ENCODE results near the gene LCN15.
"Not testable (repeated sequence)": the region's sequence is repeated elsewhere in the genome, so short reads cannot be mapped to it uniquely, and the experiment has no call there.

Gene LCN15

DNA sequence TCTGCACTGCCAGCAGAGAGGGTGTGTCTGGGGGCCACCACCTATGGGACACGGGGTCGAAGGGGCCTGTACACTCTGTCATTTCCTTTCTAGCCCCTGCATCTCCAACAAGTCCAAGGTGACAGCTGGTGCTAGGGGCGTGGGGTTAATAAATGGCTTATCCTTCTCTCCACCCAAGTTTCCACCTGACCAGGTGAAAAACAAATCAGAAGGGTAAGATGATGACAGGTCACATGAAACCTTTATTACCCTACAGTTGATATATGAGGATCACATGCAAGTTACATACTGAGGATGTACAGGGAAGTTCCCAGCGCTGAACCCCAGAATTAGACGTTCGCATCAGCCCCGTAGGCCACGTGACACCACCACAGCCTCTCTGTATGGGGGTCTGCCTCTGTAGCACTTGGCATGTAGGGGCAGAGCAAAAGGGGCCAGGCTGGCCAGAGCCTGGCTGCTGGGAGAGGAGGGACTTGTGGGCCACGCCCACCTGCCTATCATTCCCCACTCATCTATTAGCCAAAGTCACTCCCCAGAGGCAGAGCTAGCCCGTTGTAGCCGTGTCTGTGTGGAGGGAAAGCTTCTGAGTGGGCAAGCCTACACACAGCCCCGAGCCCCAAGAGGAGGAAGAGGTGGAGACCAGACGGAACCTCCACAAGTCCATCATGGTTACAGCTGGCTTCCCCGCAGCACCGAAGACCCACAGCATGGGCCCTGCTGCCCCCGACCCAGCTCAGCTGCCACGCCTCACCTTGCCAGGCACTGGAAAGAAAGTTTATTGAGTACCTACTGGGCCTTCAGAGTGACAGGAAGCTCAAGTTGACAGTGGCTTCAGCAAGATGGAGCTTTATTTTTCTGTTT, 29.0 kb upstream of the LCN15 start:
- DNase-seq = no peak

DNA sequence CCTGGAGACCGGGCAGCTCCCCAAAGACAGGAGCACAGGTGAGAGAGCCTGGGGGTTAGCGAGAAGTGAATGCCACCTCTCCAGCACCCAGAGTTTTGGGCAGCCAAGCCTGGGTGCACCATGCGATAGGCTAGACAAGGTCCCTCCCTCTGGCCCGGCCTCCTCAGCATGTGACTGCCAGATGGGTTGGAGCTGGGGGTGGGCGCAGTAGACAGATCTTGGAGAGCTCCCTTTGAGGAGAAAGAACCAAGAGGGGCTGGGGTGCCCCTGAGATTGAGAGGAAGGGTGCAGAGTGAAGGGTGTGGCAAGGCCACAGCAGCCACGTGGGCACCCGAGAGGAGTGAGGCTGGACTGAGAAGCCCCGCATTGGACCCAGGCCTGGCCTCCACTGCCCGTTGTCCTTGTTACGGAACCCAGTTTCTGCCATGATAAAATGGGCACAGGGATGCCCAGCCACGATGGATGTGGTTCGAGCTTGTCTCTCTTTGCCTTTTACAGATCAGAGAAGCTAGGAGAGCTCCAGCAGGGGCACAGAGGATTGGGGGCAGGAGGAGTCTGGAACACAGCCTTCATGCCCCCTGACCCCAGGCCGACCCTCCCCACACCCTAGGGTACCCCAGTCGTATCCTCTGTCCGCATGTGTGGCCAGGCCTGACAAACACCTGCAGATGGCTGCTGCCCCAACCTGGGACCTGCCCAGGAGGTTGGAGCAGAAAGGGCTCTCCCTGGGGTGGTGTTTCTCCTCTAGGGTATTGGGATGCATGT, 28.2 kb upstream of the LCN15 start:
- no peak for DNase-seq

DNA sequence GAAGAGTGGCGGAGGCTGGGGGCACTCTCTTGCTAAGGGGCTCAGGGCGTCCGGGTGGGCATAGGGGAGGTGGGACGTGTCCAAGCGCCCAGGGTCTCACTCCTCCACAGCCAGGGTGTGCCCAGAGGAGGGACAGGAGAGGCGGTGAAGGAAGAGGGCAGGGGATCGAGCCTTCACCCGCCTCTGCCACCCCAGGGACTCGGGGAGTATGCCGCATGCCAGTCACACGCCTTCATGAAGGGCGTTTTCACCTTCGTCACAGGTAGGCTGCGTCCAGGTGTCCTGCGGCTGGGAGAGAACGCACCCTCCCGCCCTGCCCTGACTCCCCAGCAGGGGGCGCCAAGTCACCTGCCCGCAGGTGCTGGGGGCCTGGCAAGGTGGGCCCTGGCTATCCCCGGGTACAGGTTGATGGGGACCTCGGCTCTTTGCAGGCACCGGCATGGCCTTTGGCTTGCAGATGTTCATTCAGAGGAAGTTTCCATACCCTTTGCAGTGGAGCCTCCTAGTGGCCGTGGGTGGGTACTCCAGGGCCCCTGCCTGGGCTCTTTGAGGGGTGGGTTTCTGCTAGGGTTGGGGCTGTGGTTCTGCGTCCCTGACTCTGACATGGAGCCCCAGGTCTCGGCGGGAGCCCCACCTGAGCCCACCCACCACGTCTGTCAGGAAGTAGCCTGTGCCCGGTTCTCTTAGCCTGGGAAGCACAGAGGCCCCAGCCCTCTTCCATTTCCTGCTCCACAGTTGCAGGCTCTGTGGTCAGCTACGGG, 27.4 kb upstream of the LCN15 start:
- DNase-seq = no peak

DNA sequence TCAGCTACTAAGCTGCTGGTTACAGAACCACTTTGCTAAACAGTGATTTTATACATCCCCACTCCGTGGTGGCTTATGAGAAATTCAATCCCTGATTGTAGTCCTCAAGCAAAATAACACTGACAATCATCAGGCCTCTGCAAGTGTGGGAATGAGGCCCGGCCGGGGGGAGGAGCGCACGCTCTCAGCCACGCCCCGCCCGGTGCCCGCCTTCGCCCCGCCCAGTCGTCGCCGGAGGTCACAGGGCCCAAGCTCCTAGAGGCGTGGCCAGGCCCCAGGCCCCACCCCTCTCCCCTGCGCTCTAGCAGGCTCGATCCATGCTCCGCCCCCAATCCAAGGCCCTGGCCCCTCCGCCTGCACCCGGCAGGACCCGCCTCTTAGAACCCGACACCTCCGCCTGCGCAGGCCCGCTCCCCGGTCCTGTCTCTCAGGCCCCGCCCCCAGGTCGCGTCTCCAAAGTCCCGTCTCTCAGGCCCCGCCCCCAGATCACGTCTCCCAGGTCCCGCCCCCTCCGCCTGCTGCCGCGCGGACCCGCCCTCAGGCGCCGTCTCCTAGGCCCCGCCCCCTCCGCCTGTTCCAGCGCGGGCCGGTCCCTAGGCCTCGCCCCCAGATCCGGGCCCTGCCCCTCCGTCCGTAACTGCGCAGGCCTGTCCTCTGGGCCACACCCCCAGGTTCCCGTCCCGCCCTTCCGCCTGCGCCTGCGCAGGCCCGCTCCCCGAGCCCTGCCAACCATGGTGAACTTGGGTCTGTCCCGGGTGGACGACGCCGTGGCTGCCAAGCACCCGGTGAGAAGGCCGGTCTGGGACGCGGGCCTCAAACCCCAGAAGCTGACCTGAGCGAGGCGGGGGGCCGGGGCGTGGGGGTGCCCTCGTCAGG, 26.6 kb upstream of the LCN15 start, which contains the start of gene TMEM141:
TMEM141 (plus strand) TSS at position 705 of the 876 bp plus-strand sequence; CDS start at position 732, 27 bp downstream.
- peak; percentile 100 for DNase-seq

DNA sequence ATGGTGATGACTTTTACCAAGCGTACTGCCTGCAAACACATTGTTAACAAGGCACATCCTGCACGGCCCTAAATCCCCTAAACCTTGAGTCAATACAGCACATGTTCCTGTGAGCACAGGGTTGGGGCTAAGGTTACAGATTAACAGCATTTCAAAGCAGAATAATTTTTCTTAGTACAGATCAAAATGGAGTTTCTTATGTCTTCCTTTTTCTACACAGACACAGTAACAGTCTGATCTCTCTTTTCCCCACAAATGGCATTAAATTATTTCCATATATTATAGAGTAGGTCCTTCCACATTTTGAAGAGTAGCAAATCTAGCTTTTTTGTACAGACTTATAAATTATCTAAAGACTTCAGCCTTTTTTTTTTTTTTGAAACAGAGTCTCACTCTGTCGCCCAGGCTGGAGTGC, 25.2 kb upstream of the LCN15 start:
- DNase-seq = no peak

DNA sequence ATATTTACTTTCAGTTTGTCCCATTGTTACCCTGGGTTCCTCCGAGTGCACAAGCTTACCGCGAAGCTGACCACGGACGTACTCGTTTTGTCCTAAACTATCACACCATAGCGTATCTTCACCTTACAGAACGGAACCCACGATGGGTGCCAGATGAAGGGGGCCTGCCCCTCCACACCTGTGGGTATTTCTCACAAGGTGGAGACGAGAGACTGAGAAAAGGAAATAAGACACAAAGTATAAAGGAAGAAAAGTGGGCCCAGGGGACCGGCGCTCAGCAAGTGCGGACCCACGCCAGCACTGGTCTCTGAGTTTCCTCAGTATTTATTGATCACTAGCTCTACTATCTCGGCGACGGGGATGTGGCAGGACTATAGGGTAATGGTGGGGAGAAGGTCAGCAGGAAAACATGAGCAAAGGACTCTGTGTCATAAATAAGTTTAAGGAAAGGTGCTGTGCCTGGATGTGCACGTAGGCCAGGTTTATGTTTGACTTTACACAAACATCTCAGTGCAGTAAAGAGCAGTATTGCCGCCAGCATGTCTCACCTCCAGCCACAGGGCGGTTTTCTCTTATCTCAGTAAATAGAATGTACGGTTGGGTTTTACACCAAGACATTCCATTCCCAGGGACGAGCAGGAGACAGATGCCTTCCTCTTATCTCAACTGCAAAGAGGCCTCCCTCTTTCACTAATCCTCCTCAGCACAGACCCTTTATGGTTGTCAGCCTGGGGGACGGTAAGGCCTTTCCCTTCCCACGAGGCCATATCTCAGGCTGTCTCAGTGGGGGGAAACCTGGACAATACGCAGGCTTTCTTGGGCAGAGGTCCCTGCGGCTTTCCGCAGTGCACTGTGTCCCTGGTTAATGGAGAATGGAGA, 24.6 kb upstream of the LCN15 start:
- not testable (repeated sequence) for DNase-seq

DNA sequence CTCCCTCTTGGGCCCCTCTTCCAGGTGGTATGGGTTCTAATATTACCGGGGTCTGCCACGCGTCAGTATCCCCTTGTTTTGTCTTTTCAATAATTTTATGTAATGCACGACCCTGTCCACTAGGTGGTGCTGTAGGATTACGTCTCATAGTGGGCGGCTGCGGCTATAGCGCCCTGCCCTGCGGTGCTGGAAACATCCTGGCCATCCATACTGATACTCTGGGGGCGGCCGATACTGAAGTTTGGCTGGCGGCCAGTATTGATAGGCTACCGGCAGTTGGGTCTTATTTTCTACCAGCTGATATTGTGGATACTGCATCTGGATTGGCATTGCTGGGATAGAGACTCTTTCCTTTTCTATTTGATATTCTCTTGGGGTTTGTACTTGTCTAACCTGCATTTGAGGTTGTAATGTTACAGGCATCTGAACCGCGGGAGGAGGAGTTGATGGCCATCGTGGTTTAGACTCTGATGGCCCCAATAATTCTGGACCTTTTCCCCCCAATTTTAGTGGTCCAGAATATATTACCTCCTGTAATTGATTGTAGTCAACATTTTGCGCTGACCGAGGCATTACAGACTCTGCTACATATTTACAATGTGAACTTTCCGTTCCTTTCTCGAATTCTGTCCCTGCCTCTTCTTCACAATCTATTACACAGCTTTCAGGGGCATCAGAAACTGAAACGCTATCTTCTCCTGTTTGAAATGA, 23.5 kb upstream of the LCN15 start:
- DNase-seq = no peak

DNA sequence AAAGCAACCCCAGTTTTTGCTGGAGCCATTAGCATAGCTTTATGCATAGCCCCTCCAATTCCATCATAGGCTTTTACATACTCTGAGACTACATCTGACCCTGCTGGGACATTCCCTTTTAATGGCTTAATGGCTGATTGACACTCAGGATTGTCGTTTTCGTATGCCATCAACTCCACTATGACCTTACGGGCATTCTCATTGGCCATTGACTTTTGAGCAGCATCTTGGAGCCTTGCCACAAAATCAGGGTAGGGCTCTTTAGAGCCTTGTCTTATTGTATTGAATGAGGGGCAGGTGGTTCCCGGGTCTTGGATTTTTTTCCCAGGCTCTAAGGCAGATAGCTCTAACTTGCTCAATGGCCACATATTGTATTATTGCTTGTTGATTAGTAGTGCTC, 22.7 kb upstream of the LCN15 start:
- not testable (repeated sequence) for DNase-seq

DNA sequence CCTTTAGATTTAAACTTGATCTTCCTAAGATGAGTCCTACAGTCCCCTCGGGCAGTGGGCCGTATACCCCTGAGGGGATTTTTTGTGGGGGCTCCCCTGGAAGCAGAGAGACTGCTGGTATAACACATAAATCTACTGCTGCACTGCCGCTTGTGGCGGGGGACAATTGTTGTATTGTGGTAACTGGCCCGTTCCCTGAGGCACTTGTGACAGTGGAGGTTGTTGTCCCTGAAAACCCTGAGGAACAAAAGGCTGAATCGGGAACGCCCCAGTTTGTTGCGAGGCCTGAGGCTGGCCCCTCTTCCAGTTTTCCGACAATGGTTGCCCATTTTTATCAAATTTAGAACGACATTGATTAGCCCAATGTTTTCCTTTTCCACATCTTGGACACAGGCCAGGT, 22.1 kb upstream of the LCN15 start:
- no peak for DNase-seq

DNA sequence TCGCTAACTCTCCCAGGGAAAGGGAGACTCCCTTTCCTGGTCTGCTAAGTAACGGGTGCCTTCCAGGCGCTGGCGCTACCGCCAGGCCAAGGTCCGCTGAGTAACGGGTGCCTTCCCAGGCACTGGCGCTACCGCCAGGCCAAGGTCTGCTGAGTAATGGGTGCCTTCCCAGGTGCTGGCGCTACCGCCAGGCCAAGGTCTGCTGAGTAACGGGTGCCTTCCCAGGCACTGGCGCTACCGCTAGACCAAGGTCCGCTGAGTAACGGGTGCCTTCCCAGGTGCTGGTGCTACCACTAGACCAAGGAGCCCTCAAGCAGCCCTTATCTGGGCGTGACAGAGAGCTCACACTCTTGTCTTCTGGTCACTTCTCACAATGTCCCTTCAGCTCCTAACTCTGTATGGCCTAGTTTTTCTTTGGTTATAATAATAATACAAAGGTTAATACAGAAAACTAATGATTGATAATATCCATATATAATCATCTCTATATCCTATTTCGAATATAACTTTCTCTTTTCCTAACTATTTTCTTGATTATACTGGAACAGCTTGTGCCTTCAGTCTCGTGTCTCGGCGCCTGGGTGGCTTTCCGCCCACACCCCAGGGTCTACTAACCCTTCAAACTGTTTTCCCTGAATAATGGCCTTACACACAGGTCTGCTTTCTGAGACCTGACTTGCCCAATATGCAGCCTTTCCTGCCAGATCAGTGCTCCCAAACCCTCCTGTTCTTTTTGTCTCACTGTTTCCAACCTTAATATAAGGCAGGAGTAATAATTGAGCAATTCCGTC, 21.4 kb upstream of the LCN15 start:
- DNase-seq = not testable (repeated sequence)

DNA sequence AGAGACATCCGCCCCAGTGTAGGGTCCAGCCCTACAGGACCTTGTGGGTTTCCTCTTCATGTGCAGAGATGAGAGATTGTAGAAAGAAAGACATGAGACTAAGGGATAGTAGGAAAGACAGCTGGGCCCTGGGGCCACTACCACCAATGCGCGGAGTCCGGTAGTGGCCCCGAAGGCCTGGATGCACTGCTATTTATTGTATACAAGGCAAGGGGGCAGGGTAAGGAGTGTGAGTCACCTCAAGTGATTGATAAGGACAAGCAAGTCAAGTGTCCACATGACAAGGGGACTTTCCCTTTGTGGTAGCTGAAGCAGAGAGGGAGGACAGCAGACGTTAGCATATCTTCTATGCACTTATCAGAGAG, 20.7 kb upstream of the LCN15 start:
- DNase-seq = no peak

DNA sequence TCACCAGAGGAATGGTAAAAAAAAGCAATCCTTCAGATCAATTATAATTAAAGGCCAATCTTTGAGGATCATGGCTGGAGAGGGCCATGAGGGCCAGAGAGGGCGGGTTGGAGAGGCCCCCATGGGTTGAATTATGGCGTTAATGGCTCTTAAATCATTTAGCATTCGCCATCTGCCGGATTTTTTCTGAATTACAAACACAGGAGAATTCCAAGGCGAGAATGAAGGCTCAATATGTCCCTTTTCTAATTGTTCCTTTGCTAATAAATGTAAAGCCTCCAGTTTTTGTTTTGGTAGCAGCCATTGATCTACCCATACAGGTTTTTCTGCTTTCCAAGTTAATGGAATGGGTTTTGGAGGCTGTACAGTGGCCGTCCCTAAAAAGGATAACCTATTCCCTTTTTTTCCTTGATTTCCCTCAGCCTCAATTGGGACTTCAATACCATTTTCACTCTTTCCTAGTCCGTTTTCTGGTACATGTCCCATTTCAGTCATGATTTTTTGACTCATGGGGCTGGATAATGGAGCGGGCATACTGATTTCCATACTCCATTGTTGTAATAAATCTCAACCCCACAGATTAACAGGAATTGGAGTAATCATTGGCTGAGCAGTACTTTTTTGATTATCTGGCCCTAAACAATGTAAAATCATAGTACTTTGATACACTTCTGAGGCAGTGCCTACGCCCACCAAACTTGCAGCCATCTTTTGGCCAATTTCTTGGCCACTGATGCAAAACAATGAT, 20.1 kb upstream of the LCN15 start:
- no peak for DNase-seq

DNA sequence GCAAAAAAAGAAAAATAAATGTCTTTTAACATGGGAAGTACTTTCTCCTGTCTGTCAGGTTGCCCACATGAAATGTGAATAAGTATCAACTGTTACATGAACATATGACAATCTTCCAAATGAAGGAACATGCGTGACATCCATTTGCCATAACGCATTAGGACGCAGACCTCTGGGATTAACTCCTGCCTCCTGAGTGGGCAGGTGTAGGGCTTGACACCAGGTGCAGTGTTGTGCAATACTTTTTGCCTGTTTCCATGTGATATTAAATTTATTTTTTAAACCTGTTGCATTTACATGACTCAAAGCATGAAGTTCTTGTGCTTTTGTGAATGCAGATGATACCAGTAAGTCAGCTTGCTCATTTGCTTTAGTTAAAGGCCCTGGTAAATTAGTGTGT, 18.1 kb upstream of the LCN15 start:
- DNase-seq = no peak

DNA sequence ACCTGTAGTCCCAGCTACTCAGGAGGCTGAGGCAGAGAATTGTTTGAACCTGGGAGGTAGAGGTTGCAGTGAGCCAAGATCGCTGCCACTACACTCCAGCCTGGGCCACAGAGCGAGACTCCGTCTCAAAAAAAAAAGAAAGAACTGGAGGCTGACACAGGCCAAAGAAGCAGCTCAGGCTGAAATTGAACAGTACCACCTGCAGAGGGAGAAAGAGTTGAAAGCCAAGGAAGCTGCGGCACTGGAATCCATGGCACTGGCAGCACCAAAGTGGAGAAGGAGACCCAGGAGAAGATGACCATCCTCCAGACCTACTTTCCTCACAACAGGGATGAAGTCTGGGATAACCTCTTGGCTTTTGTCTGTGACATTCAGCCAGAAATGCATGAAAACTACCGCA, 15.5 kb upstream of the LCN15 start:
- DNase-seq = no peak

DNA sequence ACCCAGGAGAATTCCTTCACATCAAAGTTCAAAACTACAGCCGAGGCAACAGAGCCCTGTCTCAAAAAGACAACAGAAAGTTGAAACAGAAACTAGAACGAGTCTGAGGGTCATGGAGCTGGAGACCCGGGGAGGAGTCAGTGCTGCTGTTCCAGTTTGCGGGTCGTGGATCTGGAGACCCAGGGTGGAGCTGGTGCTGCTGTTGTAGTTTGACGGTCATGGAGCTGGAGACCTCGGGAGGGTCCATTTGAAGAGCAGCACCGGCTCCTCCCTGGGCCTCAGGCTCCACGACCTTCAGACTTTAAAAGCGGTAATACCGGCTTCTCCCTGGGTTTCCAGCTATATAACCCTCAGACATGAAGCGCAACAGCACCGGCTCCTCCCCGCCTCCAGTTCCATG, 13.0 kb upstream of the LCN15 start:
- no peak for DNase-seq

DNA sequence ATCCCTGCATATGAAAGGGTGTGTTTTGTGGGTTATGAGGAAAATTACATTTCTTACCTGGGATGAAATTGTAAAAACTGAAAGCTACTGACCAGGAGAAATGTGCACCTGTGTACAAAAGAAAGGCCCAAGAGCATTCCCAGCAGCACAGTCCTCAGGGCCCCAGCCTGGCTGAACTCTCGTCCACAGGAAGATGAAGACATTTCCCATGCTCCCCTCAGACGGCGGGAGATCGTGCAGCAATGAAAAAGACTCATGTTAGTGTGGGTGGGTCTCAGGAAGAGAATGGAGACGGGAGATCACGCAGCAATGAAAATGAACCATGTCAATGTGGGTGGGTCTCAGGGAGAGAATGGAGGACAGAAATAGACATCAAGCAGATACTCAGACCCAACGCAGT, 12.6 kb upstream of the LCN15 start:
- DNase-seq = no peak

DNA sequence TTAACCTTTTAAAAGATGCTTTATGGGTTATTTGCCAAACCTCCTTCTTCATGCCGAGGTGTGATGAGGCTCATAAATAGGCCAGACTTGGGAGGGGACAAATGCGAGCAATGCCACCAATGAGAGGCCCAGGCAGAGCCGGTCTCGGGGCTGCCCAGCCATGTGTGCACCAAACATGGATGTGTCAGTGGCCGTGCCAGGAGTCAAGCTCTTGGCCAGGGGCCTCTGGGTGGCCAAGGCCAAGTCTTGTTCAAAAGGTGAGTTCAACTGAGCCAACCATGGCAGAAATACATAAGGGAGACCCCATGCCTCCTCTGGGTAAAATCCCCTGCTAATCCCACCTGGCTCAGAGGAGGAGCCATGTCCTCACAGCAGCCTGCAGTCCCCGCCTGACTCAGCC, 10.9 kb upstream of the LCN15 start:
- DNase-seq = no peak

DNA sequence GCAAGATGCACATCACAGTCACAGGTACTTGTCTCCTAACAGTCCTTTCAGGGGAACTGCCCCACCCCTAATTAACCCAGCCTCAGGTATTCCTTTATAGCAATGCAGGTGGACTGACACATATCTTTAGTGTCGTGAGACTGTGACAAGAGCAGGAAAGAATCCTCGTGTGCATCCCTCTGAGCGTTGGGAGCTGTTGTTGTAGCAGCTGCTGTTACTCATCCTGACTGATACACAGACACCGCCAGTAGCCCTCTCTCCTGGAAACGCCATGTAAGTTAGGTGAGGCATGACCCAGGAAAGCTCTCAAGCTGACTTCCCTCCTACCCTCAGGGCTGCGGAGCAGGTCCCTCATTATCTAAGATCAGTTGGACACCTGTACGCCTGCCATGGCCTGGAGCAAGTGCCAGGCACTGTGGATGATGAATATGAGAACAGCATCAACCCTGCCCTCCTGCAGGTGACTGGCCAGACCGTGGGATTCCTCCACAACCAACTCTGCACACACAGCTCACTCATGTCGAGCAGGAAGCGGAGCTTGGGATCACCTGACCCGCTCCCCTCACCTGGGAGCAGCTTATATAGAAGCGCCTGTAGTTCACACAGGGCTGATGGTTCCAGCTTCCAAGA, 10.2 kb upstream of the LCN15 start:
- DNase-seq = no peak
